IMR-90 (cell line): ENCODE data around the gene PAX3. TPM values are rescaled to one million over a fixed set of nuclear protein-coding genes. Genes with fewer than 3 reads are reported as not detected.

Experiments
- ATAC-seq: fragments of 200-7000 bp; cut with Tn5 transposase; 2 replicates; pipeline ENCODE4 v1.9.1; 2020; ENCODE audit warnings: low read depth, mild to moderate bottlenecking, moderate library complexity
- BruUV-seq: library from RNA; stranded (reverse); fragments of 400-500 nt; replicated peaks from 2 replicates; lab custom pipeline; 2021; lab: Mats Ljungman, UMichigan
- CTCF ChIA-PET: fragments of 300-600 bp; formaldehyde crosslinking; extraction: SDS; loops from one replicate; lab custom pipeline; 2021; ENCODE audit warnings: antibody characterized with exemption; lab: Yijun Ruan, JAX
- POLR2A ChIA-PET: fragments of 300-600 bp; sonication (Branson Sonifier 250); formaldehyde crosslinking; loops from one replicate; lab custom pipeline; 2022; ENCODE audit warnings: antibody characterized with exemption; ENCODE audit not compliant: unreplicated experiment; lab: Charles Lee
- DNase-seq: peaks from one replicate; pipeline ENCODE4 v3.0.0; 2013
- H2AFZ ChIP-seq: replicated peaks from 2 replicates; pipeline ENCODE3; 2013; ENCODE audit warnings: low read length, mild to moderate bottlenecking; ENCODE audit not compliant: poor library complexity
- H2AK5ac ChIP-seq: 2 replicates; pipeline ENCODE4 v1.6.1; 2013; ENCODE audit warnings: low read depth, low read length, inconsistent platforms
- H2AK9ac ChIP-seq: replicated peaks from 2 replicates; pipeline ENCODE3; 2013; ENCODE audit warnings: mild to moderate bottlenecking, low read depth, low read length, moderate library complexity; ENCODE audit not compliant: poor library complexity
- H2BK120ac ChIP-seq: 2 replicates; pipeline ENCODE4 v1.6.1; 2013; ENCODE audit warnings: low read depth, low read length, inconsistent platforms
- H2BK15ac ChIP-seq: 3 replicates; pipeline ENCODE4 v1.6.1; 2013; ENCODE audit warnings: low read depth, low read length, inconsistent platforms
- H2BK20ac ChIP-seq: 2 replicates; pipeline ENCODE4 v1.6.1; 2013; ENCODE audit warnings: low read depth, mild to moderate bottlenecking, inconsistent platforms, low read length, moderate library complexity
- H2BK5ac ChIP-seq: 2 replicates; pipeline ENCODE4 v1.6.1; 2013; ENCODE audit warnings: mild to moderate bottlenecking, low read depth, low read length, inconsistent platforms; ENCODE audit not compliant: poor library complexity, severe bottlenecking
- H3K14ac ChIP-seq: replicated peaks from 2 replicates; pipeline ENCODE4 v1.6.1; 2013; ENCODE audit warnings: low read depth, low read length, inconsistent platforms
- H3K18ac ChIP-seq: 2 replicates; pipeline ENCODE4 v1.6.1; 2013; ENCODE audit warnings: low read depth, low read length, control low read depth
- H3K23ac ChIP-seq: 2 replicates; pipeline ENCODE4 v1.6.1; 2013; ENCODE audit warnings: low read depth, low read length, inconsistent platforms
- H3K27ac ChIP-seq: 2 replicates; pipeline ENCODE4 v1.5.1; 2013; ENCODE audit warnings: mild to moderate bottlenecking, control low read depth, low read length; ENCODE audit not compliant: insufficient read depth
- H3K27me3 ChIP-seq: 2 replicates; pipeline ENCODE4 v1.6.1; 2013; ENCODE audit warnings: low read length; ENCODE audit not compliant: control insufficient read depth, insufficient read depth
- H3K36me3 ChIP-seq: 2 replicates; pipeline ENCODE4 v1.6.1; 2013; ENCODE audit warnings: low read length, mixed read lengths; ENCODE audit not compliant: control insufficient read depth, insufficient read depth
- H3K4ac ChIP-seq: 2 replicates; pipeline ENCODE4 v1.6.1; 2013; ENCODE audit warnings: low read depth, low read length, inconsistent platforms
- H3K4me1 ChIP-seq: 2 replicates; pipeline ENCODE4 v1.6.1; 2013; ENCODE audit warnings: low read length, mixed read lengths; ENCODE audit not compliant: control insufficient read depth, insufficient read depth
- H3K4me2 ChIP-seq: 2 replicates; pipeline ENCODE4 v1.6.1; 2013; ENCODE audit warnings: low read depth, mild to moderate bottlenecking, control low read depth, low read length, moderate library complexity
- H3K4me3 ChIP-seq: 2 replicates; pipeline ENCODE4 v1.5.1; 2013; ENCODE audit warnings: low read depth, mild to moderate bottlenecking, control low read depth, low read length, moderate library complexity; ENCODE audit not compliant: insufficient read depth
- H3K56ac ChIP-seq: 2 replicates; pipeline ENCODE4 v1.6.1; 2013; ENCODE audit warnings: low read length, inconsistent platforms; ENCODE audit not compliant: insufficient read depth; ENCODE audit errors: extremely low read depth
- H3K79me1 ChIP-seq, 2 experiments: 2 replicates each; pipeline ENCODE4 v1.6.1; 2013; ENCODE audit warnings: low read length in 2 of 2, inconsistent platforms in 1 of 2, low read depth in 1 of 2
- H3K9ac ChIP-seq: 2 replicates; pipeline ENCODE4 v1.6.1; 2013; ENCODE audit warnings: low read depth, low read length, control low read depth
- H3K9me1 ChIP-seq: 2 replicates; pipeline ENCODE4 v1.6.1; 2013; ENCODE audit warnings: low read length, inconsistent platforms; ENCODE audit not compliant: insufficient read depth
- H3K9me3 ChIP-seq: 2 replicates; pipeline ENCODE4 v1.6.1; 2013; ENCODE audit warnings: low read length; ENCODE audit not compliant: control insufficient read depth, insufficient read depth
- H4K20me1 ChIP-seq: 2 replicates; pipeline ENCODE4 v1.6.1; 2013; ENCODE audit warnings: low read length, inconsistent platforms; ENCODE audit not compliant: insufficient read depth
- H4K5ac ChIP-seq: 2 replicates; pipeline ENCODE4 v1.6.1; 2013; ENCODE audit warnings: mild to moderate bottlenecking, low read depth, low read length, control low read depth
- H4K8ac ChIP-seq, 2 experiments: 2 replicates each; pipeline ENCODE4 v1.6.1; 2013; ENCODE audit warnings: low read depth in 2 of 2, low read length in 2 of 2, control low read depth in 1 of 2, inconsistent platforms in 1 of 2
- H4K91ac ChIP-seq: 2 replicates; pipeline ENCODE4 v1.6.1; 2013; ENCODE audit warnings: low read depth, low read length, inconsistent platforms; ENCODE audit not compliant: insufficient read depth
- BHLHE40 ChIP-seq: fragments of 150-350 bp; IDR thresholded peaks from 2 replicates; pipeline ENCODE4 v1.6.1; 2016; ENCODE audit warnings: mild to moderate bottlenecking, low read depth, low read length
- CEBPB ChIP-seq: IDR thresholded peaks from 2 replicates; pipeline ENCODE4 v1.6.1; 2012; ENCODE audit warnings: low read depth, low read length, improper control_type of control experiment
- CHD1 ChIP-seq: IDR thresholded peaks from 2 replicates; pipeline ENCODE4 v1.6.1; 2012; ENCODE audit warnings: low read depth, low read length, improper control_type of control experiment
- CTCF ChIP-seq: conservative IDR thresholded peaks from 2 replicates; pipeline ENCODE4 v1.5.1; 2012; ENCODE audit warnings: mild to moderate bottlenecking, low read depth, low read length, improper control_type of control experiment
- ELK1 ChIP-seq: fragments of 150-350 bp; IDR thresholded peaks from 2 replicates; pipeline ENCODE4 v1.6.1; 2016; ENCODE audit warnings: low read depth, mild to moderate bottlenecking, low read length, moderate library complexity, borderline replicate concordance
- FOS ChIP-seq: fragments of 150-350 bp; IDR thresholded peaks from 2 replicates; pipeline ENCODE4 v1.6.1; 2016; ENCODE audit warnings: low read depth, low read length
- MAFK ChIP-seq: IDR thresholded peaks from 2 replicates; pipeline ENCODE4 v1.6.1; 2012; ENCODE audit warnings: low read depth, low read length, improper control_type of control experiment
- MAZ ChIP-seq: IDR thresholded peaks from 2 replicates; pipeline ENCODE4 v1.6.1; 2012; ENCODE audit warnings: low read depth, mild to moderate bottlenecking, low read length, improper control_type of control experiment, moderate library complexity, borderline replicate concordance
- MXI1 ChIP-seq: IDR thresholded peaks from 2 replicates; pipeline ENCODE4 v1.6.1; 2012; ENCODE audit warnings: low read depth, mild to moderate bottlenecking, low read length, moderate library complexity, borderline replicate concordance
- NFE2L2 ChIP-seq: fragments of 150-350 bp; IDR thresholded peaks from 2 replicates; pipeline ENCODE4 v1.6.1; 2016; ENCODE audit warnings: low read depth, mild to moderate bottlenecking, low read length
- POLR2A ChIP-seq: IDR thresholded peaks from 2 replicates; pipeline ENCODE4 v1.6.1; 2012; ENCODE audit warnings: mild to moderate bottlenecking, low read depth, low read length
- RAD21 ChIP-seq: IDR thresholded peaks from 2 replicates; pipeline ENCODE4 v1.6.1; 2012; ENCODE audit warnings: low read length, improper control_type of control experiment
- RCOR1 ChIP-seq: IDR thresholded peaks from 2 replicates; pipeline ENCODE4 v1.6.1; 2012; ENCODE audit warnings: mild to moderate bottlenecking, low read length, improper control_type of control experiment; ENCODE audit not compliant: insufficient replicate concordance
- RFX5 ChIP-seq: IDR thresholded peaks from 2 replicates; pipeline ENCODE4 v1.8.0; 2012; ENCODE audit warnings: low read depth, mild to moderate bottlenecking, low read length, moderate library complexity
- SMC3 ChIP-seq: fragments of 150-350 bp; IDR thresholded peaks from 2 replicates; pipeline ENCODE4 v1.6.1; 2016; ENCODE audit warnings: low read depth, mild to moderate bottlenecking, antibody characterized with exemption, low read length, moderate library complexity
- USF2 ChIP-seq: fragments of 150-350 bp; IDR thresholded peaks from 2 replicates; pipeline ENCODE4 v1.6.1; 2017; ENCODE audit warnings: mild to moderate bottlenecking, antibody characterized with exemption, low read length, low read depth
- WGBS, 2 experiments: methylation state at CpG; one replicate each; pipeline versions ENCODE4 v1.1.5 to v1.1.7; 2013; ENCODE audit warnings: missing lambda C conversion rate in 2 of 2; ENCODE audit not compliant: insufficient read length in 1 of 2; ENCODE audit errors: extremely low coverage in 2 of 2; 5-methylcytosine and 5-hydroxymethylcytosine counted together
- dilution Hi-C: fragments of 300-500 bp; cut with HindIII; formaldehyde crosslinking; loops from one replicate; pipeline ENCODE4 v1.14.3; 2018; ENCODE audit warnings: low sequenced_read_pairs; ENCODE audit not compliant: unreplicated experiment
- in situ Hi-C: fragments of 300-500 bp; cut with MboI; formaldehyde crosslinking; loops from 3 replicates; pipeline ENCODE4 v1.14.3; 2019; ENCODE audit warnings: low sequenced_read_pairs, inconsistent platforms, mixed read lengths
- intact Hi-C: fragments of 100-400 bp; cut with micrococcal nuclease; formaldehyde crosslinking; loops from 2 replicates; pipeline ENCODE4 v1.10.0; 2022
- polyA plus RNA-seq, 3 experiments: library from polyadenylated mRNA; depleted of rRNA; stranded (reverse); fragments of >200 nt; gene quantifications; 2 replicates each; pipeline ENCODE4 v1.2.3, GENCODE V29; 2012; ENCODE audit warnings: low replicate concordance in 1 of 3
- total RNA-seq: library from RNA; depleted of rRNA; stranded (reverse); fragments of >200 nt; gene quantifications from 2 replicates; pipeline ENCODE4 v1.2.3, GENCODE V29; 2012

Gene PAX3
- total and polyA plus RNA-seq, 2 of the 4 experiments (the other 2 are of a cell fraction), result not detected

GRCh38 chr2:222240676-222241049 lies 58.1 kb downstream of the PAX3 start:
- Histone ChIP-seq H3K14ac (no peak overlapping the region), H2BK20ac (no peak overlapping the region), H2AK5ac (no peak overlapping the region), H4K5ac (no peak overlapping the region), H4K91ac (no peak overlapping the region), H3K9me1 (no peaks in the 10 kb centered on the region), H3K23ac (no peak overlapping the region), H4K20me1 (no peaks in the 10 kb centered on the region), H2AK9ac (no peak overlapping the region), H4K8ac (no peak overlapping the region), H3K27ac (no peak overlapping the region), H2BK15ac (no peak overlapping the region), H3K79me1 (no peaks in the 10 kb centered on the region), H3K18ac (no peak overlapping the region), H3K9ac (no peak overlapping the region), H3K4ac (no peak overlapping the region), H2BK120ac (no peak overlapping the region), H3K27me3 (peaks cover 5% of the 10 kb centered on the region), H3K4me1 (no peaks in the 10 kb centered on the region), H3K36me3 (no peaks in the 10 kb centered on the region), H3K56ac (no peak overlapping the region), H2AFZ (no peak overlapping the region), H3K4me3 (no peak overlapping the region), H3K4me2 (no peak overlapping the region), H2BK5ac (no peak overlapping the region), H3K9me3 (no peaks in the 10 kb centered on the region)
- ChIA-PET POLR2A (no interaction called here), CTCF (no interaction called here)
- in situ Hi-C loops (no loop called here), intact Hi-C loops (no loop called here), dilution Hi-C loops (no loop called here)
- TF ChIP-seq MXI1 (no peak), ELK1 (no peak), RCOR1 (no peak), USF2 (no peak), MAZ (no peak), CEBPB (no peak), SMC3 (no peak), CHD1 (no peak), MAFK (no peak), RFX5 (no peak), POLR2A (no peak), CTCF (no peak), BHLHE40 (no peak), NFE2L2 (no peak), RAD21 (no peak), FOS (no peak)
- DNase-seq, result no peak
- no TSS peak for BruUV-seq
- no peak for ATAC-seq
- WGBS, 2 experiments, result no CpG with 5 or more reads among the region's 5 CpGs
